Right atrium auricular region (tissue), 2 donors: ENCODE results near the gene MCRIP1. TPM values are rescaled to one million over a fixed set of nuclear protein-coding genes. Genes with fewer than 3 reads are reported as not detected.

Experiments used
- DNase-seq: peaks from one replicate; pipeline ENCODE4 v3.0.0-alpha.2; 2019; ENCODE audit warnings: low spot score
- H3K27ac ChIP-seq, 2 donors: fragments of 200-600 bp; sonication (generic); 1 replicate in 1 of 2; 2 replicates in 1 of 2; pipeline ENCODE4 v1.5.1; 2016 to 2019
- H3K27me3 ChIP-seq, 2 donors: fragments of 200-600 bp; sonication (generic); one replicate each; pipeline versions ENCODE4 v1.5.1 to v1.6.0; 2017 to 2019
- H3K36me3 ChIP-seq: fragments of 200-600 bp; sonication (generic); one replicate; pipeline ENCODE4 v1.5.1; 2016
- H3K4me1 ChIP-seq, 2 donors: fragments of 200-600 bp; sonication (generic); one replicate each; pipeline versions ENCODE4 v1.5.1 to v1.6.0; 2017 to 2019
- H3K4me3 ChIP-seq, 2 donors: fragments of 200-600 bp; sonication (generic); 1 replicate in 1 of 2; 2 replicates in 1 of 2; pipeline ENCODE4 v1.5.1; 2017 to 2019; ENCODE audit warnings: mild to moderate bottlenecking in 1 of 2, moderate library complexity in 1 of 2
- H3K9me3 ChIP-seq, 2 donors: fragments of 200-600 bp; sonication (generic); one replicate each; pipeline ENCODE4 v1.5.1; 2019
- total RNA-seq, 2 donors: library from RNA; depleted of rRNA; stranded (reverse); fragments of >200 nt; gene quantifications; one replicate each; pipeline ENCODE4 v1.1.0, GENCODE V29; 2016
- TF ChIP-seq, protein P1 (sequence below), 2 donors: fragments of 200-600 bp; sonication (generic); IDR thresholded peaks; one replicate each; pipeline ENCODE4 v1.5.1; 2019; ENCODE audit warnings: antibody characterized with exemption in 2 of 2

The MCRIP1 gene
- total RNA-seq, 2 donors from 2014 or later: 91.3 to 108 TPM

DNA sequence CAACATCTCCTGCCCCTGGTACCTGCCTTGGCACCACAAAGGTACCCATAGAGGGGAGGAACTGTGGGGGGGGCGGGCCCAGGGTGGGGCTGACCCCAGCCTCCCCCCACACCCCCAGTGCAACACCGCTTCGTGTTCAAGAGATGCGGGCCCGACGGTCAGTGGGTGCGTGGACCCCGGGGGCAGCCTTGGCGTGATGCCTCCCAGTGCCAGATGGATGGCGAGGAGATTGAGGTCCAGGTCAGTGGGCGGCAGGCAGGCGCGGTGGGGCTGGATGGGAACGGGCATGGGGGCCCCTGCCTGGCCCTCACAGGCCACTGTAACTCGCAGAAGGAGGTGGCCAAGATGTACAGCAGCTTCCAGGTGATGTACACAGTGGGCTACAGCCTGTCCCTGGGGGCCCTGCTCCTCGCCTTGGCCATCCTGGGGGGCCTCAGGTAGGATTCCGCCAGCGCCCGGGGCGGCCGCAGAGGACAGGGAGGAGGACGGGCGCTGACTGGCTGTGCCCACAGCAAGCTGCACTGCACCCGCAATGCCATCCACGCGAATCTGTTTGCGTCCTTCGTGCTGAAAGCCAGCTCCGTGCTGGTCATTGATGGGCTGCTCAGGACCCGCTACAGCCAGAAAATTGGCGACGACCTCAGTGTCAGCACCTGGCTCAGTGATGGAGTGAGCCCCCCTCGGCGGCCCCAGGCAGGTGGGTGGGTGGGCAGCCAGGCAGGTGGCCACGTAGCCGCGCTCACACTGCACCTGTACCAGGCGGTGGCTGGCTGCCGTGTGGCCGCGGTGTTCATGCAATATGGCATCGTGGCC is 22.0 kb downstream of the MCRIP1 start:
- Histone ChIP-seq H3K27me3 (peaks cover 0 to 3% of the 10 kb centered on the region in 2 donors), H3K36me3 (no peaks in the 10 kb centered on the region), H3K9me3 (no peaks in the 10 kb centered on the region), H3K4me1 (no peaks in the 10 kb centered on the region), H3K27ac (no peak overlapping the region), H3K4me3 (no peak overlapping the region)
- TF ChIP-seq, protein P1, sequence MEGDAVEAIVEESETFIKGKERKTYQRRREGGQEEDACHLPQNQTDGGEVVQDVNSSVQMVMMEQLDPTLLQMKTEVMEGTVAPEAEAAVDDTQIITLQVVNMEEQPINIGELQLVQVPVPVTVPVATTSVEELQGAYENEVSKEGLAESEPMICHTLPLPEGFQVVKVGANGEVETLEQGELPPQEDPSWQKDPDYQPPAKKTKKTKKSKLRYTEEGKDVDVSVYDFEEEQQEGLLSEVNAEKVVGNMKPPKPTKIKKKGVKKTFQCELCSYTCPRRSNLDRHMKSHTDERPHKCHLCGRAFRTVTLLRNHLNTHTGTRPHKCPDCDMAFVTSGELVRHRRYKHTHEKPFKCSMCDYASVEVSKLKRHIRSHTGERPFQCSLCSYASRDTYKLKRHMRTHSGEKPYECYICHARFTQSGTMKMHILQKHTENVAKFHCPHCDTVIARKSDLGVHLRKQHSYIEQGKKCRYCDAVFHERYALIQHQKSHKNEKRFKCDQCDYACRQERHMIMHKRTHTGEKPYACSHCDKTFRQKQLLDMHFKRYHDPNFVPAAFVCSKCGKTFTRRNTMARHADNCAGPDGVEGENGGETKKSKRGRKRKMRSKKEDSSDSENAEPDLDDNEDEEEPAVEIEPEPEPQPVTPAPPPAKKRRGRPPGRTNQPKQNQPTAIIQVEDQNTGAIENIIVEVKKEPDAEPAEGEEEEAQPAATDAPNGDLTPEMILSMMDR (IDR thresholded peaks at IDR 0.05): no peak
- no peak for DNase-seq

DNA sequence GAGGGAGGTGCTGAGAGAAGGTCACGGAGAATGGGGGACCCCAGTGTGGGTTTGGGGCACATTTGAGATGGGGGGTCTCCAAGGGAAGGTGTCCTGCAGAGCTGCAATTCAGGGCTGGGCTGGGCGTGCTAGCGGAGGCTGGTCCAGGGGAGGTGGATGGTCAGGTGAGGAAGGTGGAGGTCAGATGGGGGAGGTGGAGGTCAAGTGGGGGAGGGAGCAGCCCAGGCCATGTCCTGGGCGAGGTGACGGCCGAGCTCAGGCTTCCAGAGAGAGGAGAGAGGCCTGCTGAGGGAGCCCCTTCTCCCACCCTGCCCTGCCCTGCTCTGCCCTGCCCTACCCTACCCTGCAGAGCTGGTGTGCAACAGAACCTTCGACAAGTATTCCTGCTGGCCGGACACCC is 22.6 kb downstream of the MCRIP1 start:
- Histone ChIP-seq H3K4me1 (no peaks in the 10 kb centered on the region), H3K27ac (no peak overlapping the region), H3K9me3 (no peaks in the 10 kb centered on the region), H3K27me3 (peaks cover 0 to 9% of the 10 kb centered on the region in 2 donors), H3K36me3 (no peaks in the 10 kb centered on the region), H3K4me3 (no peak overlapping the region)
- TF ChIP-seq, protein P1 (IDR thresholded peaks at IDR 0.05): no peak
- DNase-seq: no peak

DNA sequence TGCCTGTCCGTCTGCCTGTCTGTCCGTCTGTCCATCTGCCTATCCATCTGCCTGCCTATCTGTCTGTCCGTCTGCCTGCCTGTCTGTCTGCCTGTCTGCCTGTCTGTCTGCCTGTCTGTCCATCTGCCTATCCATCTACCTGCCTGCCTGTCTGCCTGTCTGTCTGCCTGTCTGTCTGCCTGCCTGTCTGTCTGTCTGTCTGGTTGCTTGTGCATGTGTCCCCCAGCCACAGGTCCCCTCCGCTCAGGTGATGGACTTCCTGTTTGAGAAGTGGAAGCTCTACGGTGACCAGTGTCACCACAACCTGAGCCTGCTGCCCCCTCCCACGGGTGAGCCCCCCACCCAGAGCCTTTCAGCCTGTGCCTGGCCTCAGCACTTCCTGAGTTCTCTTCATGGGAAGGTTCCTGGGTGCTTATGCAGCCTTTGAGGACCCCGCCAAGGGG is 23.5 kb downstream of the MCRIP1 start:
- TF ChIP-seq, protein P1 (IDR thresholded peaks at IDR 0.05): no peak
- no peak for DNase-seq
- no peaks in the 10 kb centered on the region for H3K9me3 ChIP-seq
- H3K27ac ChIP-seq: no peak overlapping the region
- no peaks in the 10 kb centered on the region for H3K36me3 ChIP-seq
- H3K4me1 ChIP-seq: peaks cover 0 to 6% of the 10 kb centered on the region in 2 donors
- no peak overlapping the region for H3K4me3 ChIP-seq
- peaks cover 3 to 16% of the 10 kb centered on the region in 2 donors for H3K27me3 ChIP-seq

DNA sequence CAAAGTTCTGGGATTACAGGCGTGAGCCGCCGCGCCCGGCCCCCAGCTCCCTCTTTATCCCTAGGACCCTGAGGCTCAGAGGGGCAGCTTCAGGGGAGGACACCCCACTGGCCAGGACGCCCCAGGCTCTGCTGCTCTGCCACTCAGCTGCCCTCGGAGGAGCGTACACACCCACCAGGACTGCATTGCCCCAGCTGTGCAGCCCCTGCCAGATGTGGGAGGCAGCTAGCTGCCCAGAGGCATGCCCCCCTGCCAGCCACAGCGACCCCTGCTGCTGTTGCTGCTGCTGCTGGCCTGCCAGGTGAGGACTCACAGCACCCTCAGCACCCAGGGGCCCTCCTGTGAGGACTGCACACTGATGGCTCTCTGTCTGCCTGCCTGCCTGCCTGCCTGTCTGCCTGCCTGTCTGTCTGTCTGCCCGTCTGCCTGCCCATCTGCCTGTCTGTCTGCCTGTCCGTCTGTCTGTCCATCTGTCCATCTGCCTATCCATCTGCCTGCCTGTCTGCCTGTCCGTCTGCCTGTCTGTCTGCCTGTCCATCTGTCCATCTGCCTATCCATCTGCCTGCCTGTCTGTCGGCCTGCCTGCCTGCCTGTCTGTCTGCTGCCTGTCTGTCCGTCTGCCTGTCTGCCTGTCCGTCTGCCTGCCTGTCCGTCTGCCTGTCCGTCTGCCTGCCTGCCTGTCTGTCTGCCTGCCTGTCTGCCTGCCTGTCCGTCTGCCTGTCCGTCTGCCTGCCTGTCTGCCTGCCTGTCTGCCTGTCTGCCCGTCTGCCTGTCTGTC is 24.1 kb downstream of the MCRIP1 start:
- DNase-seq: no peak
- TF ChIP-seq, protein P1 (IDR thresholded peaks at IDR 0.05): no peak
- H3K27me3 ChIP-seq: peaks cover 3 to 20% of the 10 kb centered on the region in 2 donors

DNA sequence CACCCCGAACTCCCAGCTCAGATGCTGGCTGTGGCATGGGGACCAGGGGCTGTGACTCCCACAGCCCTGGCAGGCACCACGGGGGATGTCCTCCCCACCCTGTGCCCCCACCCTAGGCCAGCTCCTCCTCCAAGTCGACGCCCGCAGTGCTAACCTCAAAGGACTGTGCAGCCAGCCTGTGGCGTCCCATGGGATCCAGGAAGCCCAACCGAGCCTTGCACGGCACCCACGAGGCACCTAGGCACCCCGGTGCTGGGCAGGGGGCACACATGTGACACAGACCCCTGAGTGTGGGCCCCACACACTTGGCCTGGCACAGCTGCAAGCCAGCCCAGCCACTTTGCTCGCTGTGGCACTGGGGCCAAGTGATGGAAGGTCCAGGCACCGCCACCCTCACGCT is 25.3 kb downstream of the MCRIP1 start:
- Histone ChIP-seq H3K36me3 (no peaks in the 10 kb centered on the region), H3K27me3 (peaks cover 9 to 28% of the 10 kb centered on the region in 2 donors), H3K4me3 (no peak overlapping the region), H3K4me1 (peaks cover 0 to 19% of the 10 kb centered on the region in 2 donors), H3K9me3 (no peaks in the 10 kb centered on the region), H3K27ac (no peak overlapping the region)
- no peak for DNase-seq
- TF ChIP-seq, protein P1 (IDR thresholded peaks at IDR 0.05): no peak

More for the DNA sequence above, 24.1 kb downstream of the MCRIP1 start:
- H3K27ac ChIP-seq: no peak overlapping the region
- H3K4me3 ChIP-seq: no peak overlapping the region
- no peaks in the 10 kb centered on the region for H3K36me3 ChIP-seq
- H3K4me1 ChIP-seq: peaks cover 0 to 12% of the 10 kb centered on the region in 2 donors
- H3K9me3 ChIP-seq: no peaks in the 10 kb centered on the region
